HPDE6-E6E7 (cell line): ENCODE results near the gene TSHR.
"Not testable (repeated sequence)": the region's sequence is repeated elsewhere in the genome, so short reads cannot be mapped to it uniquely, and the experiment has no call there.

ENCODE experiments used
- DNase-seq: peaks from one replicate; pipeline ENCODE4 v3.0.0; 2011; ENCODE audit warnings: missing footprints; ENCODE audit errors: extremely low spot score

TSHR gene

GRCh38 chr14:80951491-80951890 is 3.9 kb upstream of the TSHR start:
- no peak for DNase-seq

GRCh38 chr14:80953211-80953610 is 2.2 kb upstream of the TSHR start:
- not testable (repeated sequence) for DNase-seq

GRCh38 chr14:80954687-80955299 is 628 bp upstream of the TSHR start:
- peak; percentile 61 for DNase-seq

GRCh38 chr14:80956102-80956501 is 681 bp downstream of the TSHR start:
- DNase-seq: no peak

GRCh38 chr14:80956922-80957321 is 1.5 kb downstream of the TSHR start:
- DNase-seq: no peak

GRCh38 chr14:80957613-80958012 is 2.2 kb downstream of the TSHR start:
- DNase-seq: no peak

- DNase-seq: no peak
Observed at GRCh38 chr14:80958226-80958625, 2.8 kb downstream of the TSHR start.

GRCh38 chr14:80958939-80959338 is 3.5 kb downstream of the TSHR start:
- DNase-seq: no peak

GRCh38 chr14:80959496-80959895 is 4.1 kb downstream of the TSHR start:
- DNase-seq: no peak

GRCh38 chr14:80965037-80965436 is 9.6 kb downstream of the TSHR start:
- DNase-seq: no peak

GRCh38 chr14:80973931-80974641 is 18.7 kb downstream of the TSHR start:
- no peak for DNase-seq

- no peak for DNase-seq
Observed at GRCh38 chr14:80974679-80975078, 19.3 kb downstream of the TSHR start.

- no peak for DNase-seq
Observed at GRCh38 chr14:80977221-80977620, 21.8 kb downstream of the TSHR start.

- DNase-seq: no peak
Observed at GRCh38 chr14:80978403-80978802, 23.0 kb downstream of the TSHR start.

- no peak for DNase-seq
Observed at GRCh38 chr14:80979951-80980350, 24.5 kb downstream of the TSHR start.

- no peak for DNase-seq
Observed at GRCh38 chr14:80981156-80981555, 25.7 kb downstream of the TSHR start.

GRCh38 chr14:80981673-80982072 is 26.3 kb downstream of the TSHR start:
- DNase-seq: no peak

GRCh38 chr14:80982711-80983110 is 27.3 kb downstream of the TSHR start:
- DNase-seq: no peak

- DNase-seq: peak; percentile 61
Observed at GRCh38 chr14:80987235-80988032, 32.0 kb downstream of the TSHR start.

GRCh38 chr14:80988192-80988591 is 32.8 kb downstream of the TSHR start:
- no peak for DNase-seq

- DNase-seq: no peak
Observed at GRCh38 chr14:80988735-80989429, 33.5 kb downstream of the TSHR start.

GRCh38 chr14:80992580-80992979 is 37.2 kb downstream of the TSHR start:
- no peak for DNase-seq
